HG03571 (cell line): ENCODE measurements around the gene LRRC55.
"Not testable (repeated sequence)": the region's sequence is repeated elsewhere in the genome, so short reads cannot be mapped to it uniquely, and the experiment has no call there.

Experiments
- ATAC-seq: cut with Tn5 transposase; IDR thresholded peaks from one replicate; pipeline ENCODE4 v1.9.1; 2021; ENCODE audit not compliant: unreplicated experiment

LRRC55 gene

DNA sequence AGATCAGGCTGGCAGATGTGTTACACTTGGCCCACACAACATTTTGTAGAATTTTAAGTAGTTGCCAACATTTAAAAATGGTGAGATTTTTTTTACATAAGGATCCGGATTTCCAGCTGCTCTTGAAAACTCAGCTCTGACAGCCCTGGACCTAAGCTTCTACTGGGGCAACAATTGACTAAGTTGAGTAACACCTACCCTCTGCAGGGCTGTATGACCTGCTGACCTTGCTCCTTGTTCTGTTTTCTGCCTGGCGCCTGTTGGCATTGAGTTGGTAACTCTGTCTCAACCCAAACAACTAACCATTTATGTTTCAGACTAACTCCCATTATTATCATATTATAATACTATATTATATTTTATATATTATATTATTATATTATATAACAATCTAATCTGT lies 21.1 kb upstream of the LRRC55 start:
- ATAC-seq, result no peak

DNA sequence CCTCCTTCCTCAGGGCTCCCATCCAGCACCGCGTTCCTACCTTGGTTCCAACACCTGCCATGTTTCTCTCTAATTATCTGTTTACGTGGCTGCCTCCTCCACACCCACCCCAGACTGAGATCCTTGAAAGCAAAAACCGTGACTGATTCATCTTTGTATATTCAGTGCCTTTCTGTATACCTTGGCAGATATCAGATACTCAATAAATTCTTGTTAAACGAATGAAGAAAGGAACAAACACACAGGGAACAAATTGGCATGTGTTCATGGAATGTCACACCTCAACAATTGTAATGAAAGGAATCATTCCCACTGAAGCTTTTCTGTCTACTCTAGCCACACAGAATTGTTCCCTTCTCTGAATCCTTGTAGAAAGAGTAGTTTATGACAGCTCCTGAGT lies 20.4 kb upstream of the LRRC55 start:
- ATAC-seq, result no peak

DNA sequence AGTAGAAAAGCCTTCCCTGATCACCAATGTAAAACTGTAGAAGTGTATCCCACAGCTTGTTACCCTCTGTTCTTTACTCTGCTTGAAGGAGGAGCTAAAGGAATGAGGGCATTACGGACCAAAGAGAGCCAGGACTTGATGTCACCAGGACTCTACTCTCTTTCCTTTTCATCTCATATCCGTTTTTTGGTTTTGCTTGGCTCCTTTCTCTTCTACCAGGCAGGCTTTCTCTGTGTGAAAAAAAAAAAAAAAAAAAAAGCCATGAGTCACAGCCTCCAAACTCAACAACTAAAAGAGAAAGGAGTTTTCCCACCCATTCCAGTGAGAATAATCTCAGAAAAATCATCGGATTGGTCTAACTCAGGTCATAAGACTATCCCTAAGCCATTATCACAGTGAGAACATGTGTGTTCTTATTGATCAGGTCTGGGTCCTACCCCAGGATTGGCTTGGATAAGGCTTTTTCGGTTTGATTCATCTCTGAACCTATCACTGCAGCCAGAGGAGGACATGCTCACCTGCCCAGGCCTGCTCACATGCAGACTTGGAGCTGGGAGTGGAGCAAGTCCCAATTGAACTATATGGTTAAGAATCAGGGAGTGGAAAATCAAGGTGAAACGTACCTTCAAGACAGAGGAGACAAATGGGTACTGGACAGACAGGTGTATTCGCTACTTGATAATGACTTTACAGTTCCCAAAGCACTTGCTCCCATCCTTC lies 19.4 kb upstream of the LRRC55 start:
- no peak for ATAC-seq

DNA sequence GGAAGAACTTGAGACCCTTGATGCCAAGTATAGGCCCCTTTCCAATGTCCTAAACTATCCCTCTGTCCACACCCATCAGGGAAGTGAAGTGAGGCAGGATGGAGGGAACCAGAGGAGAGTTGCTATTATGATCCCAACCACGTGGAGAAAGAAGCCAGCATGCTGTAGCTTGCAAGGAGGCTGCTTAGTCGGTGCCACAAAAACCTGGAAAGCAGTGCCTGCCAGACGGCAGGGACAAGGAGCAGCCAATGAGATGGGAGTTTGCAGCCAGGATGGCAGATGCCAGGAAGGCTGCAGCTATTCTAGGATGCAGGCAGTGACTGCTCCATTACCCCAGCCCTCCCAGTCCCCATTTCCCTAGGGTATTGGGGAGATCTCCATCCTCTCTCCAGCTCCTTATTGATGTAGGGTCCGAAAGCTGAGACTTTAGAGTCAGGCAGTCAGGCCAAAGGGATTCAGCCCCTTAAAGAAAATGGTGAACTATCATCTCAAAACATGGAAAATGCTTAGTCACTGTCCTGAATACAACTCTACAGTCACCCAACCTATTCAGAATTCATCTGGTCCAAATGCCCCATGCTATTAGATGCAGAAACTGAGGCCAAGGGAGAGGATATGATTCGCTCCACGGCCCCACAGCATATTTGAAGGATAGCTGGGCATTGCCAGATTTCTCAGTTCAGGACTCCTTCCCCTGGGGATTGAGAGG lies 18.4 kb upstream of the LRRC55 start:
- ATAC-seq, result no peak

DNA sequence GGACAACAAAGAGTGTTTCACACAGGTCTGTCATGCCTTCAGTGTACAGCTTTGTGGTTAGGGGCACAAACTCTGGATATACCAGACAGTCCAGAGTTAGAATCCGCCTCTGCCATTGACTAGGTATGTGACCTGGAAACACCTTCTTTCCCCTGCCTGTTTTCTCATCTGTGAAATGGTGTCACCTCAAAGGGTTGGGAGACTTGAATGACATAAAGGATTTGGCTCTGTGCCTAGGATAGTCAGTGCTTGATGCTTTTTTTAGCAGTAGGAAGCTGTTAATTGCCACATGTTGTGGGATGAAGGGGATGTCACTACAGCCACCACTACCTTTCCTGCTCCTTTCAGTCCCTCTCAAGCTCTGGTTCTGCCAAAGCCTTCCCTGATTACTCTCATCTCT lies 17.4 kb upstream of the LRRC55 start:
- no peak for ATAC-seq

DNA sequence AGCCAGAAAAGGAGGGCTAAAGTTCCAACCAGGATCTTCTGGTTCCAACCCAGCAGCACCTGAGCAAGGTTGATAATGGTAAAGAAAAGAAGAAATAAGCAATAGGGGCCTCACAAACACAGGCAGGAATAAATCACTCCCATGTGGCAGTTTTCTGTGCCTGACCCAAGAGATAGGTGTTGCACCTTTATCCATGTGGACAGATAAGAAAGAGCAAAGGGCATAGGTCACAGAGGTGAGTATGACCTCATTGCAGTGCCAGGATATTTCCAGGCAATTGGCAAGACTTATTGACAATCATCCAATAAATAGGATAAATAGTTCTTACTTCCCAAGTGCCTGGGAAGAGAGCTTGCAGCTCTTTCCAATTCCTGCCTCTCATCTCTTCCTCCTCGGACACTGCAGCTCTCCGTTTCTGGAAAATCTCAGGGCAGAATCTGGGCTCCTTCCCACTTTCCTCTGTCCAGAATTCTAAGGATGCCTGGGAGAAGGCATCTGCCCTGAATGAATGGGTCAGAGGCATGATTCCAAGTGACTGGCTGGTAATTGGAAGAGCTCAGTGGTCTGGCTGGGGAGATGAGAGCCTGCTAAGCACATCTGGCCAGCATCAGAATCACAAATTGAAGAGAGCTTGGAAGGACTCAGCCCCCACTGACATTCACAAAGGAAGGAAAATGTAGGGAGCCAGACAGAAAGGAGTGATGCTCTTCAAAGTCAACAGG lies 14.5 kb upstream of the LRRC55 start:
- ATAC-seq, result no peak

DNA sequence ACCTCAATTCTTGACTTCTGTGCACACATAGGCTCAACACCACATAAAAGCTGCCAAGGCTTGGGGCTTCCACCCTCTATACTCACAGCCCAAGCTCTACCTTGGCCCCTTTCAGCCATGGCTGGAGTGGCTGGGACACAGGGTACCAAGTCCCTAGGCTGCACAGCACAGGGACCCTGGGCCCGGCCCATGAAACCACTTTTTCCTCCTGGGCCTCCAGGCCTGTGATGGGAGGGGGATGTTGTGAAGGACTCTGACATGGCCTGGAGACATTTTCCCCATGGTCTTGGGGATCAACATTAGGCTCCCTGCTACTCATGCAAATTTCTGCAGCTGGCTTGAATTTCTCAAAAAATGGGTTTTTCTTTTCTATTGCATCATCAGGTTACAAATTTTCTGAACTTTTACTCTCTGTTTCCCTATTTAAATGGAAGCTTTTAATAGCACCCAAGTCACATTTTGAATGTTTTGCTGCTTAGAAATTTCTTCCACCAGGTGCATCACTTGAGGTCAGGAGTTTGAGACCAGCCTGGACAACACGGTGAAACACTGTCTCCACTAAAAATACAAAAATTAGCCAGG lies 11.9 kb upstream of the LRRC55 start:
- ATAC-seq, result not testable (repeated sequence)

DNA sequence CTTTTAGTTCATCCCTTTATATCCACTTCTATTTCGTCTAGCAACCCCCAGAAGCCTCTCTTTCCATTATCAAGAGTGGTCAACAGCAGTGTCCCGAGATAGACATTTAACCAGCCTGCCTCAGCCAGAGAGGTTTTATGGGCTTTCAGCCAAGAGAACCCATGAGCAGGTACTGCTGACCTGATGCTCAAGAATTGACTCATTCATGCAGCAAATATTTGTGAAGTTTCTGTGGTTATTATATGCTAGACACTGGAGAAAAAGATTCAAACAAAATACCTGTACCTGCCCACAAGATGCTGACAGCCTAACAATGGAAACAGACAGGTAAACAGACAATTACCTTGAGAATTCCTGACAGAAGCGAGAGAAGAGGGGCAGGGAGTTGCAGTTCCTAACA lies 9.7 kb upstream of the LRRC55 start:
- ATAC-seq, result no peak

DNA sequence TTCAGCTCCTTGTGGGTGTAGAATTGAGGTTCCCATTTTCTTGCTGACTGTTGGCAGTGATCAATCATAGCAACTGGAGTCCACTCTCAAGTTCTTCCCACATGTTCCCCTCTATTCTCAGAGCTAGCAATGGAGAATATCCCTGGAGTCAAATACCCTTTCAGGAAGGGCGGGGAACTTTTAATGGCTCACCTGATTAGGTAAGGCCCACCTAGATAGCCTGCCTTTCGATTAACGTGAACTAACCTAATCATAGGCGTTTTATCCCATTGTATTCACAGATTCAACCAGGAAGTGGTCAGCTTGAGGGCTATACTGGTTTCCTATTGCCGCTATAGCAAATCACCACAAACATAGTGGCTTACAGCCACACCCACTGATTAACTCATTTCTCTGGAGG lies 7.1 kb upstream of the LRRC55 start:
- no peak for ATAC-seq

DNA sequence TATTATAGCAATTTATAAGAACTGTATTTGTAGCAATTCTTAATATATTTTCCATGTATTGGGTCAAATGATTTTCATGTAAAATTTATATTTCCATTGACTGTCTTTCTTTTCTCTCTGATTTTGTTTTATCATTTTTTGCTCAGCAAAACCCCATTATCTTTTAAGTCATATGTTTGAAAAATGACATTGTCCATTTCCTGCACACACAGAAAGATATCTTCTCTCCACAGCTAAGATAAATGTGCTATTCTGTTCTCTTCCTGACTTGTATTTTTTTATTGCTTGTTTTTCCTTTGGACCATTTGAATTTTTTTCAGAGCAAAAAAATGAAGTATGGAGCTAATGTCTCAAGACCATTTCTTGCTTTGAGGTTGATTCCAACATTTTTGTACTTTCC lies 6.3 kb upstream of the LRRC55 start:
- ATAC-seq, result no peak

DNA sequence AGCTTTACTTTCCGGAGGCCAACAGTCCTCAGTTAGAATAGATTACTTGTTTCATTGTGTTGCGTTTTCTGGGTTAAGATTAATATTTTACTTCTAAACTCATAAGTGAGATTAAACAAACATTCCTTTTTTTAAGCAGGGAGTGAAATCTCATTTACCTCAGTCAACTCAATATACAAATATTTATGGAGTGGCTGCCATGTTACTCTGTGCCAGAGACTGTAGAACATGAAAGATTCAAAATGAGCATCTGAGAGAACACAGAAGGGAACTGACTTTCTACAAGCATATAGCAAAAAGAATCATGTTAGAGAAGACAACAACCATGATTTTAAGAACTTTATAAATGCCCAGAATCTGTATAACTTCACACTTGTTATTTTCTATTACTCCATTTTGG lies 3.4 kb upstream of the LRRC55 start:
- ATAC-seq, result no peak

DNA sequence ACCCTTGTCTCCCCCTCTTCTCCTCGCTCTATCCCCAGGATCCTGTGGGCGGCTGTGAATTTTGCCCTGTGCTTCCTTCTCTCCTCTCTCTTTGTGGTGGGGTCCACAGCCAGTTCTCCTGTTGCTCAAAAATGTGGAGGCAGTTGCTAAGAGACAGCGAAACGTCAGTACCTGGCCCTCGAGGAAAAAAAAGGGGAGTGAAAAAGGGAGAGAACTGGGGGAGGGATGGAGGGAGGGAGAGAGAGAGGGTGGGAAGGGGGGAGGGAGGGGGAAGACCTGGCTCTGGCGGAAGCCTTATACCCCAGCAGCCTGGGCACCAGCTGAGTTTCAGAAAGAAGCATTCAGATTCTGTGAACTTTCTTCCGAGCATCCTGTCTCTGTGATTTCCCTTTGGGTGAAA lies 2.1 kb upstream of the LRRC55 start:
- ATAC-seq, result no peak

DNA sequence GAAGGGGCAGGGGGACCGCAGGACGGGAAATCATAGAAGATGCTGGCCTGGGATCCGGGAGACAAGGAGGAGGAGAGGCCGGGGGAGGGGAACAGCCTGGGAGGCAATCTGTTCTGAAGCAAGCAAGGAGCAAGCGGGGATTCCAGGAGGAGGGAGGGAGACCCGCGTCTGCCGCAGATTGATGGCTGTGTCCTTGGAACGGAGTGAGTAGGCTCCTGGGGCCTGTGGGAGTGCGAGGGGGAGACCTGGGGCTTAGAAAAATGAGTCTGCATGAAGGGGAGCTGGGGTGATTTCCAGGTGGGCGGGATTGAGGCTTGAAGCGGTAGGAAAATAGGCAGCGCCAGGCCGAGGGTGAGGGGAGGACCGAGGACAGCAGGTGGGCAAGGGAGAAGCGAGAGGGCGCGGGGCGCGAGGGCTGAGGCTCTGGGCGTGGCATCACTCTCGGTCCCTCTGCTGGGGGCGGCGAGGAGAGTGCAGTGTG lies 1.6 kb upstream of the LRRC55 start:
- ATAC-seq, result no peak

DNA sequence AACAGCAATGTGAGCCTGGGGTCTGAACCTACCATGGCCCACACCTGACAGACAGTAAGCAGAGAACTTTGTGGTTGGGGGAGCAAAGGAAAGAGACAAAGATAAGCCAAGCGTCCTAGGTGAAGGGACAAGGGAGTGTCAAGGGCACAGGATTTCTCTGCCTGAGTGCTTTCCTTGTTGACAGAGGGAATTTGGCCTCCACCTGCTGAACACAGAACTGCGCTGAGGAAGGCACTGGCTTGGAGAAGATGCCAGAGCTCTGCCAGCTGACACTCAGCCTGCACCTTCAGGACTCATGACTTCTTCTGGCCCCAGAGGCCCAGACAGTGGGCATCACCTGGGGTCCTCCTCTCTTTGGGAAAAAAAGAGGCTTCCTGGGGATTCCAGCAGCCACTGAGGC lies 789 bp upstream of the LRRC55 start:
- no peak for ATAC-seq

DNA sequence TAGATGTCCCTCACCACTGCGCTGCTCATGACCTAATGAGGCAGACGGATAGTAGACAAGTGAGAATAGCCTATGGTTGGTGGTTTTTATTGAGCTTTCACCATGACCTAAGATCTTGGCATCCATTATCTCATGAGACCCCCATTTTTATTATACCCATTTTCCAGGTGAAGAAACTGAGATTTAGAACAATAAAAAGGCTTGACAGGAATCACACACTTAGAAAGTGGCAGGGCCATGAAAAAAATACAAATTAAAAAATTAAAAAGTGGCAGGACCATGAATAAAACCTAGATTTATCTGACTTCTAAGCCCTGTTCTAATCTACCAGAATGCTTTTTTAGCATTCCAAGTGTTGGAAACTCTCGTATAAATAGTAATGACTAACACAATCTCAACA lies 1.1 kb downstream of the LRRC55 start:
- ATAC-seq, result no peak

DNA sequence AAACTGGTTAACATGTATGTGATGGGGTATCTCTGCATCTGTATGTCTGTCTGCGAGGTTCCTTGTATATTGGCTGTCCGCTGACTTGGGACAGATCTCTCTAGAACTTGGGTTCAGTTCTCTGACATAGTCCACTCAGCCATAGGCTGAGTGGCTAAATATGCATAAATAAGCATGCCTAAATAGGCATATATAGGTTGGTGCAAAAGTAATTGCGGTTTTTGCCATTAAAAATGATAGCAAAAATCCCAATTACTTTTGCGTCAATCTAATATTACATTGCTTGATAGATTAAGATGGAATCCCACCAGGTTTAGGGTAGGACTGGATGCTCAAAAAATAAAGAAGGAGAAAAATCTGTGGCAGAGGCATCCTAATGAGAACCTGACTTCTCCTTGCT lies 8.8 kb downstream of the LRRC55 start:
- no peak for ATAC-seq

DNA sequence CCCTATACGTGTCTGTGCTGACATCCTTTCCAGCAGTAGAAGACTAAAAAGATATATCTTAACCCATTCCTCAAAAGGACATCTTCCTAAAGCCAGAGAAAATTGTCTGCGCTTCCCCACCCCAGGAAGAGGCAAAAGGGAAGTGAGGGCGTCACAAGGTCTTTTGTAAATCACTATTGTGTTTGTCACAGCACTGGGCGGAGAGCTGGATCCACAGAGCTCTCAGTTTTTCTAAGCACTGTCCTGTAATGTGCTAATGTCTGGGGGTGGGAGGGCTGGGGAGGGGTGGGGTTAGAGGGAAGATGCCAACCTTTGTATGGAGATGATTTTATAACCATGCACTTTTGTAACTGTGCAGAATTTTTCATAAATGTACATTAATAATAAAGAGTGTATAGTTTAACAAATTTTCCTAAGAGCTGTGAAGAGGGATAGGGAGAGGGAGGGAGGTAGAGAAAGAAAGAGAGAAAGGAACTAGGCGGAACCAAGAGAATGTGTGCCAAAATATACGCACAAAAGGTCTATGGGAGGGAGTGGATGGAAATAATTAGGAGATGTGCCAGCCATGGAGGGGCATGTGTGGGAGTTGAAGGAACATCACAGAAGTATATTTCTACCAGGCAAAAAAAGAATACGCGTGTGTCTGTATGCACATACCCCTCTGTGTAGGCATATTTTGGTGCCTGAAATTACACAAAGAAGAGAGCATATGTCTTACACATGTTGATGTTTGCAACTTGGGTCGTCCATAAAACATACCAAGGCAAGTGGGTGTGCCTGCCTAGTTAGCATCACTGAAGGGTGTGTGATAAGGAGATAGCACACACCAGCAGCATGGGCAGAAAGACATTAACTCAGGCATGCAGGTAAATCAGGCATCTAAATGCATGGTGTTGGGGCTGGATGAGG lies 9.8 kb downstream of the LRRC55 start:
- no peak for ATAC-seq

DNA sequence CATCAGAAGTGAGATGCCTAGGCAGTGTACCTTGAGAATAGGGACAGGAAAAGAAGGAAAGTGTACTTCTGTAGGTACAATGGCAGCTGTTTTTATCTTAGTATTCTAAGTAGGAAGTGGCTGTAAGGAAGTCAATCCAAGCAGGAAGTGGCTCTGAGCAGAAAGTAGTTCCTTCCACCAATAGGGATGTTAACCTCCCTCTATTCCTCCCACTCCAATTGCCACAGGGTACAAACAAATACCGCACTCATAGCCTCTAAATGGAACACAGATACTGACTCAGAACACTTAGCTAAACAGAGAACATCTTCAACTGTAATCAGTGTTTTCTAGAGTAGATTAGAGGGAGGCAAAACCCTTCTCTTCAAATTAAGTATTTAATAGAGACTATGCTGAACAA lies 10.6 kb downstream of the LRRC55 start:
- no peak for ATAC-seq

DNA sequence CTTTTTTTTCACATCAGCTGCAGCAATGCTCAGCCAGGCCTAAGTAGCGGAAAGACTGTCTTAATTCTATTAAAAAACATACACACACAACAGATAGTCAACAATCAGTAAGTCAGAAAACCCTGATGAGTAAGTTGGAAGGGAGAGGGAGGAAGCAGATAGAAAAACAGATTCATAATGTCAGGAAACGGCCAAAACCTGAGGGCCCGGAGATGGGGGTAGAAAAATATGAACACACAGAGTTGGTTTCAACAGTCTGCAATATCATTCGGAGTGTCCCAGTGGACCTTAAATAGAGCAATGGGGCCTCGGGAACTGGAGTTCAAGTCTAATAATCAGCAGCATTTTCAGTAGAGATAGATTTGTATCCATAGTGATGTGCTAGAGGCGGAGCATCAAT lies 14.8 kb downstream of the LRRC55 start:
- ATAC-seq, result no peak

DNA sequence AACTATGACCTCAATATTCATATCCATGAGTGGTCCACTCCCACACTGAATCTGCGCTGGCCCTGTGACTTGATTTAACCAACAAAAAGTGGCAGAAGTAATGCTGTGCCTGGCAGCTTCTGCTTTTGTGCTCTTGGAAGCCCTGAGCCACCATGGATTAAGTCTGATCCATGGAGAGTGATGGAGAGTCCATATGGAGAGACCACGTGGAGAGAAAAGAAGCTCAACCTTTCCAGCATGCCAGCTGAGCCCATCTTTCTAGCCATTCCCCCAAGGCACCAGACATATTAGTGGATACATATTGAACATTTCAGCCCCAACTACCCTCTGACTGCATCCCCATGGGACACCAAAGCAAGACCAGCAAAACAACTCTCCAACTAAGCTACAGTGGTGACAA lies 16.0 kb downstream of the LRRC55 start:
- ATAC-seq, result no peak

DNA sequence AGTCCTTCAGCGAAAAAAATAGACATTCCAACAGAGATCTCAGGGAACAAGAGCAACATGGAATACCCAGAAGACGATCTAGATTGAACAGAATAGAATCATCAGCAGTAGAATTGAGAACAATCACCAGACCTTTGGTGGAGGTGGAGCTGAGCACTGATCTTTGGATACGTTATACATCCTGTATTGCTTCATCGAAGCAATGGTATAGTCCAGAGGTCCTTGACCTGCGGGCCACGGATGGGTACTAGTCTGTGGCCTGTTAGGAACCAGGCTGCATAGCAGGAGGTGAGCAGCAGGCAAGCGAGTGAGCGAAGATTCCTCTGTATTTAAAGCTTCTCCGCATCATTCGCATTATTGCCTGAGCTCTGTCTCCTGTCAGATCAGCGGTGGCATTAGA lies 17.6 kb downstream of the LRRC55 start:
- no peak for ATAC-seq
